HepG2 (cell line): ENCODE results near the gene SNRPF. TPM values are rescaled to one million over a fixed set of nuclear protein-coding genes. Genes with fewer than 3 reads are reported as not detected.

ENCODE experiments used
- HNRNPH1 ChIP-seq: fragments of 200-400 bp; formaldehyde crosslinking; optimal IDR thresholded peaks from 2 replicates; pipeline ENCODE3; 2017; ENCODE audit warnings: mild to moderate bottlenecking, low read depth, low read length
- HOXA9 ChIP-seq: sonication (generic); formaldehyde crosslinking; IDR thresholded peaks from 2 replicates; pipeline ENCODE4 v1.8.1; 2022; ENCODE audit warnings: missing genetic modification reagents, mild to moderate bottlenecking, moderate library complexity, borderline replicate concordance
- MTF2 ChIP-seq: sonication (generic); formaldehyde crosslinking; IDR thresholded peaks from 2 replicates; pipeline ENCODE4 v1.5.0; 2020; ENCODE audit warnings: missing genetic modification reagents, borderline replicate concordance
- POLR2A ChIP-seq, 2 experiments: IDR thresholded peaks; 2 replicates each; pipeline ENCODE4 v1.6.1; 2011; ENCODE audit warnings: low read depth in 2 of 2, low read length in 2 of 2, mild to moderate bottlenecking in 1 of 2, moderate library complexity in 1 of 2; ENCODE audit not compliant: insufficient read depth in 1 of 2
- RFX5 ChIP-seq: IDR thresholded peaks from 2 replicates; pipeline ENCODE4 v1.6.1; 2011; ENCODE audit warnings: low read depth, low read length, improper control_type of control experiment
- ZBTB49 ChIP-seq: sonication (generic); formaldehyde crosslinking; IDR thresholded peaks from 2 replicates; pipeline ENCODE4 v1.4.0; 2020; ENCODE audit warnings: missing genetic modification reagents, borderline replicate concordance
- ZGPAT ChIP-seq: IDR thresholded peaks from 2 replicates; pipeline ENCODE4 v1.6.1; 2016; ENCODE audit warnings: mild to moderate bottlenecking
- ZHX2 ChIP-seq, 2 experiments: sonication (generic) in 1 of 2; formaldehyde crosslinking in 1 of 2; IDR thresholded peaks; 2 replicates each; pipeline versions ENCODE4 v1.6.1 to v1.9.0; 2014 to 2022; ENCODE audit warnings: antibody characterized with exemption in 1 of 2, borderline replicate concordance in 1 of 2, inconsistent platforms in 1 of 2, low read depth in 1 of 2, missing genetic modification reagents in 1 of 2
- ZNF12 ChIP-seq: sonication (generic); formaldehyde crosslinking; IDR thresholded peaks from 2 replicates; pipeline ENCODE4 v1.5.0; 2020; ENCODE audit warnings: missing genetic modification reagents
- ZNF234 ChIP-seq: sonication (generic); formaldehyde crosslinking; conservative IDR thresholded peaks from 2 replicates; pipeline ENCODE4 v1.5.1; 2020; ENCODE audit warnings: mild to moderate bottlenecking, missing genetic modification reagents
- ZNF292 ChIP-seq: sonication (generic); formaldehyde crosslinking; IDR thresholded peaks from 2 replicates; pipeline ENCODE4 v1.8.1; 2022; ENCODE audit warnings: mild to moderate bottlenecking, low read depth, missing genetic modification reagents, borderline replicate concordance
- ZNF296 ChIP-seq: sonication (generic); formaldehyde crosslinking; conservative IDR thresholded peaks from 2 replicates; pipeline ENCODE4 v1.5.0; 2020; ENCODE audit warnings: mild to moderate bottlenecking, missing genetic modification reagents
- ZNF616 ChIP-seq: sonication (generic); formaldehyde crosslinking; IDR thresholded peaks from 2 replicates; pipeline ENCODE4 v1.5.0; 2020; ENCODE audit warnings: low read depth, mild to moderate bottlenecking, missing genetic modification reagents
- ZNF674 ChIP-seq: sonication (generic); formaldehyde crosslinking; IDR thresholded peaks from 2 replicates; pipeline ENCODE4 v1.5.0; 2020; ENCODE audit warnings: low read depth, mild to moderate bottlenecking, missing genetic modification reagents
- polyA plus RNA-seq, 8 experiments: library from polyadenylated mRNA; depleted of rRNA in 3 of 8; stranded (reverse) in 7 of 8; unstranded in 1 of 8; fragments of >200 nt; fragmentation: Illumina TruSeq in 4 of 8; extraction: Trizol in 4 of 8; gene quantifications; 2 replicates each; pipeline versions ENCODE4 v1.2.1 to v1.2.3, GENCODE V29; 2011 to 2016; ENCODE audit warnings: low read depth in 4 of 8, missing spikeins in 1 of 8, mixed read lengths in 1 of 8; ENCODE audit not compliant: insufficient read depth in 1 of 8
- total RNA-seq, 5 experiments: library from RNA; depleted of rRNA; stranded (reverse); fragments of >200 nt; fragmentation: Illumina TruSeq; extraction: Trizol; gene quantifications; 2 replicates each; pipeline ENCODE4 v1.2.3, GENCODE V29; 2016; ENCODE audit warnings: low read depth in 1 of 5
- TF ChIP-seq, protein P1 (sequence below): sonication (generic); formaldehyde crosslinking; IDR thresholded peaks from 2 replicates; pipeline ENCODE4 v1.5.0; 2020; ENCODE audit warnings: mild to moderate bottlenecking, missing genetic modification reagents

Gene SNRPF
- total and polyA plus RNA-seq, 2 of the 13 experiments (the other 11 are each of a cell fraction or from before 2014, with no cell fraction given): 31.7 to 77.2 TPM

GRCh38 chr12:95858451-95859343, at the start of gene SNRPF (continued):
- TF ChIP-seq, protein P1, sequence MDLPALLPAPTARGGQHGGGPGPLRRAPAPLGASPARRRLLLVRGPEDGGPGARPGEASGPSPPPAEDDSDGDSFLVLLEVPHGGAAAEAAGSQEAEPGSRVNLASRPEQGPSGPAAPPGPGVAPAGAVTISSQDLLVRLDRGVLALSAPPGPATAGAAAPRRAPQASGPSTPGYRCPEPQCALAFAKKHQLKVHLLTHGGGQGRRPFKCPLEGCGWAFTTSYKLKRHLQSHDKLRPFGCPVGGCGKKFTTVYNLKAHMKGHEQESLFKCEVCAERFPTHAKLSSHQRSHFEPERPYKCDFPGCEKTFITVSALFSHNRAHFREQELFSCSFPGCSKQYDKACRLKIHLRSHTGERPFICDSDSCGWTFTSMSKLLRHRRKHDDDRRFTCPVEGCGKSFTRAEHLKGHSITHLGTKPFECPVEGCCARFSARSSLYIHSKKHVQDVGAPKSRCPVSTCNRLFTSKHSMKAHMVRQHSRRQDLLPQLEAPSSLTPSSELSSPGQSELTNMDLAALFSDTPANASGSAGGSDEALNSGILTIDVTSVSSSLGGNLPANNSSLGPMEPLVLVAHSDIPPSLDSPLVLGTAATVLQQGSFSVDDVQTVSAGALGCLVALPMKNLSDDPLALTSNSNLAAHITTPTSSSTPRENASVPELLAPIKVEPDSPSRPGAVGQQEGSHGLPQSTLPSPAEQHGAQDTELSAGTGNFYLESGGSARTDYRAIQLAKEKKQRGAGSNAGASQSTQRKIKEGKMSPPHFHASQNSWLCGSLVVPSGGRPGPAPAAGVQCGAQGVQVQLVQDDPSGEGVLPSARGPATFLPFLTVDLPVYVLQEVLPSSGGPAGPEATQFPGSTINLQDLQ: no peak
- TF ChIP-seq ZGPAT (CRISPR knock-in tag) (no peak; the same call in none of the 2 replicates), RFX5 (peak; percentile 52; the same call in 1 of the 2 replicates), ZNF616 (no peak), ZHX2 (IDR thresholded peaks at IDR 0.05; ENCODE audit: low read depth) (peak; percentile 83), ZHX2 (CRISPR knock-in tag; IDR thresholded peaks at IDR 0.05; ENCODE audit: borderline replicate concordance) (no peak), MTF2 (CRISPR knock-in tag) (peak; percentile 26; the same call in 1 of the 2 replicates), ZNF234 (CRISPR knock-in tag) (no peak), HNRNPH1 (no peak), POLR2A (IDR thresholded peaks at IDR 0.05; ENCODE audit: insufficient read depth in 1 of 2, low read depth in 2 of 2, low read length in 2 of 2) (peak; percentile 76 to 83; a peak in 3 of 4 replicates), ZNF292 (CRISPR knock-in tag) (peak; percentile 62; the same call in 1 of the 2 replicates), ZBTB49 (CRISPR knock-in tag) (no peak), ZNF296 (CRISPR knock-in tag) (no peak), ZNF674 (CRISPR knock-in tag) (no peak), ZNF12 (CRISPR knock-in tag) (0 out of 2 replicates have a peak, but pooled peaks have one; percentile 20), HOXA9 (CRISPR knock-in tag) (no peak)
